ENCODE data around the gene OCIAD2.
"Not testable (repeated sequence)": the region's sequence is repeated elsewhere in the genome, so short reads cannot be mapped to it uniquely, and the experiment has no call there.

Gene OCIAD2

DNA sequence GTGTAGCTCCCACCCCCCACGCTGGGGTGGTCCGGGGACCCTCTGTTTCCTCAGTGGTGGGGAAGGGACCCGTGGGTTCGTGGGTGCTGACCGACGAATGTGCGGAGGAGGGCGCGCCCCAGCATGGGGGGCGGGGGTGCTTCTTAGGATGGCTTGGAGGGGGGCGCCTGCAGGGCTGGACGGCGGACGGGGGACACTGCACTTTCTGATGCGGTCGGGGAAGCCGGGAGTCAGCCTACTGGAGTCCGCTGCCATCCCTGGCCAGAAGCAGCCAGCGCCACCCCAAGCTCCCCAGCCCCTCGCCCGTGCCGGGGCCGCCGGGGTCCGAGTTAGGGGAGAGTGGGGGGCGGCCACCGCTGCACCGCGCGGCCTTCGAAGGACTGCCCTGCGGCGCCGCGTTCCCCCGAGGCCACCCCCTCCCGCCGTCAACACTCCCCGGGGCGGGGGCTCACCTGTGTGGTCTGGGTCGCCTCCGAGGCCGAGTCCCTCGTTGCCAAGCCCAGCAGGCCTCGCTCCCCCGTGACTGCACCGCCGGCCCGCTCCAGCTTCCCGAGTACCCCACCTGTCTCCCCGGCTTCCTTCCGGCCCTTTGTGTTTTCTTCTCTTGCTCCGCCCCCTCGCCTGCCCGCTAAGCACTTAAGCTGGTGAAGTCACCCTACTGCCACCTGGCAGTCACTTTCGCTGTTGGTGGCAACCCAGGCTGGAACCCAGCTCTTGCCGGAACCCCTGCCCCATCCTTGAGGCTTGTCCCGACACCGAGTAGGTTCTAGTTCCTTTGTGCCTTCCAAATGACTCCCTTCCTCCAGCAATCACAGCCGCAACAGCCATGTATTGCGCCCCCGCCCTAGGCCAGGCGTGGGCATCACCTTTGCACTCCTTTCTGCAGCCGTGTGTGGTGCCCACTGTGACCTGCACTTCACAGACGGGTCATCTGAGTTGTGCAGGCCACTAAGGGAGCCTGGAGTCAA lies at the start of gene OCIAD2:
OCIAD2 (minus strand) TSS at position 569 of the 968 bp plus-strand sequence. CDS start 2,225 bp downstream, outside the sequence.
- DNase-seq = peak; percentile 58

DNA sequence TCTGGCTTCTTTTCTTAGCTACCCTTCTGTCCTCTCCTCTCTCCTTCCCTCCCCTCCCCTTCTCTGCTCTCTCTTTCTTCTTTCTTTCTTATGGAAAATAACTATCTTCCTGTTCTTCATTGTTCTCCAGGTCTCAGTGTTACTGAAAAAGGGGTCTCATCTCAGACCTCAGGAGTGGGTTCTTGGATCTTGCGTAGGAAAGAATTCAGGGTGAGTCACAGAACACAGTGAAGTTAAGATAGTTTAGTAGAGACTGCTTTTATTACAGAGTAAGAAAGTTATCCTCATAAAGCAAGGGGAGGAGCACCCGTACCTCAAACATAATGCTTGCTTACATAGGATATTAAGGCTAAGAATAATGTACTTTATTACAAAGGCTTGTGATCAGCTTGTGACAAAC lies 47.7 kb upstream of the OCIAD2 start:
- DNase-seq = no peak

DNA sequence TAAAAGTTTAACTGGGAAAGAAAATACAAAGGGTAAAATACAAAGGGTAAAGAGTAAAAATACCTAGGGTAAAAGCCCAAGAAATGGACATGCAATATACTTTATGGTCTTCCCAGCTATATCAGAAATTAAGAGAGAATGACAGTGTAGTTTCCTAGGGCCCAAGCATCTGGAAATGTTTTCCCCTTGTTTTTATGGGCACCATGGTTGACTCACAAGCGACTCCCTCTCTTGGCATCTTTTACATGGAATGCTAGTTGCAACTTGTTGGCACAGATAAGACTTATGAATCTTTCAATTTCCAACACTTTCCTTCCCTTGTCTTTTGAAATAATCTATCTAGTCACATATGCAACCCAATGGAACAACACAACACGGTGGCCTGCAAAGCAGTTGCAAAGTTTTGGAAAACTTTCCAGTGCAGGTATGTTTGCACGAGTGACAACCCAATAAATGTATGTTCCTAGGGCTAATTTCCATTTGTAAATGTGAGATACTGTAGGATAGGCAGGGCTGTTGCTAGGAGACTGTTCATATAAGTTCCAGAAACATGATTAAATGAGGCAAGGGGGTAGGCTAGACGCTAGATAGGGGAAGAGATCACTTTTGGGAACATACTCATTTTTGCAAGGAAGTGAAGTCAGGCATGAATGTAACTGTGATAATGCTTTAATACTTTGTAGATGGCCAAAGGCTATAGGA lies 43.1 kb upstream of the OCIAD2 start:
- no peak for DNase-seq

DNA sequence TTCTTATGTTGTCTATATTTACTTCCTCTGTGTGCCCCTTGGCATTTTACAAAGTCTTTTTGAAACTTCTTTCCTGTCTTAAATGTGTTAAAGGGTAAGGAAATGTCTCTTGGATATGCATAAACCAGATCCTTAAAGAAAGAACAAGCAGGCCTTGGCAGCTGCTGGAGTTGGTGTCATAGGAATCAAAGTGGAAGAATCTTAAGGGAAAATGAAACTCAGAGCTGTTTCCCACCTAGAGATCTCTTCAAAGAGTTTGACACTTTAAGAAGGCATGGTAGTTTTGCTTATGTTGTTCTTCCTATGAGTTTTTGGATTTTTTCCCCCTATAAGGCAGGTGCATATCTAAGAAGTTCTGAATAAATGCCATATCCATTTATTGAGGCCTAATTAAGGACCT lies 42.5 kb upstream of the OCIAD2 start:
- DNase-seq = no peak

- no peak for DNase-seq
Observed at GRCh38 chr4:48947731-48948130, 41.2 kb upstream of the OCIAD2 start.

DNA sequence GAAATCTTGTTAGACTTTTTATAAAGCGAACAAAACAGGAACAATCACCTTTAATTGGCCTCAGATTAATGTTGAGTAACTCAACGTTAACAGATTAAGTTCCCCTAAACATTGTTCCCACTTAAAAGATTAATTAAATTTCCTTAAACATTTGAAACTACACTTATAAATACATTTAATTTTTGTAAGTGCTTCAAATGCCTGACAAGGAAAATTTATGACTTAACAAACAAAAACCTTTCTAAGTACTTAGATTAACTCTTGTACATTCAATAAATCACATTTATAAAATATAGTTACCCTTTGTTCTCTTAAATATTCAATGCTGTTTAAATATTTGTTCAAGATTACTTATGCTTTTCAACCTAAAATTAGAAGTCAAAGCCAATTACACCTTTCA lies 39.4 kb upstream of the OCIAD2 start:
- DNase-seq = peak; percentile 4

GRCh38 chr4:48944756-48945241 lies 38.2 kb upstream of the OCIAD2 start:
- DNase-seq = no peak

DNA sequence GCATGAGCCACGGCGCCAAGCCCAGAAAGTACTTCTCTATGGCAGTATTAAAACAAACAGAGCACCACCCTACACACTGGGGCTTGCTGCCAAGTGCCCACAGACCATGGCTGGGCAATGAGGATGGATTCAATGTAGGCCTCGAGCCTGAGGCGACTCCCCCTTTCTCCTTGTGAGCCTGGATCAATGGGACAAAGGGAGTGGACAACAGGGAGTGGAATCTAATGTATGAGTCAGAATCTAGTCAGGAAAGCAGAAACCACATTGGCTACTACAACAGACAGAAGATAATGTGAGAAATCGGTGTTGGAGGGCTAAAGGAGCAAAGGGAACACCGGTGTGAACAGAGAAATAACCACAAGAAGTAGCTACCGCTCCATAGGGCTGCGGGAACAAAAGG lies 37.7 kb upstream of the OCIAD2 start:
- DNase-seq = no peak

DNA sequence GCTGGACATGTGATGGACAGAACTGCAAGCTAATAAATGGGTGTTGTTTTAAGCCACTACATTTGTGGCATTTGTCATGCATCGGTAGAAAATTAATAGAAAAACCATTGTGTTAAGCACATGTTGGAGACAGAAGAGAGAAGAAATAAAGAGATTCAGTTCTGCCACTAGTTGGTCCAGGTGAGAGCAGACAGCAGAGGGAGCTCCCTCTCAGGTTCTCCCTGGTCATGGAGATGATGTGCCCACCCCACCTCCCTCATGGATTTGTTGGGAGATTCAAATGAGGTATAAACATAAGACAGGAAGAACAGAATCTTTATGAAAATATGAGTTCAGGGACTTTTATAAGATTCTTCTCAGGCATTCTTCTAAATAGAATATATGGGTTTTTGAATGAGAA lies 36.8 kb upstream of the OCIAD2 start:
- no peak for DNase-seq

- no peak for DNase-seq
Observed at GRCh38 chr4:48939785-48940184, 33.2 kb upstream of the OCIAD2 start.

DNA sequence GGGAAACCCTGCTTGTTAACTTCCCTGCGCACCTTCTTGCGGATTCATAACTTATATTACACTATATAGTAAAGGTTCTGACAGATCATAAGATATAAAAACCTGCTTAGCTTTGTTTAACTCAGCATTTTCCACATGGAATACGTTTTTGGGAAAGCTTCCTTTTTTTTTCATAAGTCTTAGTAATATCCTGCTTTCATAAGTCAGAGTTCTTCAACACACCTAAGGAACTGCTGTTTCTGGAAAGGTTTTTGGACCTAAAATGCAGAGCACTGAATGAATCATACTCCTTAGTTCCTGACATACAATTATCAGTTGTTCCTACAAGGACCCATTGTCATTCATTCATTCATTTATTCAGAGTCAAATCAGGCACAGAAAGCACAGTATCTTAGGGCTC lies 32.3 kb upstream of the OCIAD2 start:
- DNase-seq = no peak

DNA sequence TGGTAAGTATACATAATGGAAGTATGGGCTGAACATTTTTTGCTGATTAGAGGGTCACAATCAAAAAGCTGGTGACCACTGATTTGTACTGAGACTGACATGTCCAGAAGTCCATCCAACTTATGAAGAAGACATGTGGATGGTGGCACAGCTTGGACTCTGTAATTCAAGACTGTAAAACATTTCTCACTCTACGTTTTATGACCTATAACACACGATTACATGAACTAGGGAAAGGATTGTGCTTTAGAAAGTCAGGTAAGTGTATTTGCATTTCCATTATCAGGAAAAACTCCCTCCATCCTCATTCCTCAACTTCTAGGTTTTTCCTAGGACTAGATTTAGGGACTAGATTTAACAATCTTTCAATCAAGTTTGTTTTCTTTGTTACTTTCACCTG lies 30.5 kb upstream of the OCIAD2 start:
- no peak for DNase-seq

GRCh38 chr4:48931459-48931858 lies 24.9 kb upstream of the OCIAD2 start:
- no peak for DNase-seq

- no peak for DNase-seq
Observed at GRCh38 chr4:48930654-48931053, 24.1 kb upstream of the OCIAD2 start.

DNA sequence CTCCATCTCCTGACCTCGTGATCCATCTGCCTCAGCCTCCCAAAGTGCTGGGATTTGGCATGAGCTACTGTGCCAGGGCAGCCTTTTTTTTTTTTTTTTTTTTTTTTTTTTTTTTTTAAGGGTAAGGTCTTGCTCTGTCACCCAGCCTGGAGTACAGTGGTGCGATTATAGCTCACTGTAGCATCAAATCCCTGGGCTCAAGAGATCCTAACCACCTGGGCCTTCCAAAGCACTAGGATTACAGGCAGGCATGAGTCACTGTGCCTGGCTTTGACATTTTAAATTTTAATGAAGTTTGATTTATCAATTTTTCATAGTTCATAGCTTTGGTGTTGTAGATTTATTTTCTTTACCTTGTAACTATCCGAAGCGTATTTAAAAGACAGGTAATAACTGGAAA lies 17.8 kb upstream of the OCIAD2 start:
- no peak for DNase-seq

DNA sequence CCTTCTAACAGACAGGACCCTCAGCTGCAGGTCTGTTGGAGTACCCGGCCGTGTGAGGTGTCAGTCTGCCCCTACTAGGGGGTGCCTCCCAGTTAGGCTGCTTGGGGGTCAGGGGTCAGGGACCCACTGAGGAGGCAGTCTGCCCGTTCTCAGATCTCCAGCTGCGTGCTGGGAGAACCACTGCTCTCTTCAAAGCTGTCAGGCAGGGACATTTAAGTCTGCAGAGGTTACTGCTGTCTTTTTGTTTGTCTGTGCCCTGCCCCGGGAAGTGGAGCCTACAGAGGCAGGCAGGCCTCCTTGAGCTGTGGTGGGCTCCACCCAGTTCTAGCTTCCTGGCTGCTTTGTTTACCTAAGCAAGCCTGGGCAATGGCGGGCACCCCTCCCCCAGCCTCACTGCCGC lies 16.5 kb upstream of the OCIAD2 start:
- not testable (repeated sequence) for DNase-seq

- no peak for DNase-seq
Observed at GRCh38 chr4:48914311-48914710, 7.7 kb upstream of the OCIAD2 start.

DNA sequence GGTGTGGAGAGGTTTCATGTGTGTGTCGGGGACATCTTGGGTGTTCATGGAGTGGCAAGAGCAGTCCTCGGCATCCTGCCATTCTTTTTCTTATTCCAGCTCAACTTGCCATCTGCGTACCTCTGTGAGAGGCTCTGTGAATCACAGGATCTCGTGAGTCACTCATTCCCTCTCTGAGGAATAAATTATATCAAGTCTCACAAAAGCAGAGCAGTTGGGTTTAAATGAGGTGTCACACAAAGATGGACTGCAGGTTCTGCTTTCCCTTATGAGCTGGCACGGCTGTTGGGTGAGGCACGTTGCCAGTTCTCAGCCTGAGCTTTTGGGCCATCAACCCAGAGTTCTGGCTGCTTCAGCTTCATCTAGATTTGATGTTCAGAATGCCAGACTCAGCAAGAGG lies 6.8 kb upstream of the OCIAD2 start:
- DNase-seq = no peak

DNA sequence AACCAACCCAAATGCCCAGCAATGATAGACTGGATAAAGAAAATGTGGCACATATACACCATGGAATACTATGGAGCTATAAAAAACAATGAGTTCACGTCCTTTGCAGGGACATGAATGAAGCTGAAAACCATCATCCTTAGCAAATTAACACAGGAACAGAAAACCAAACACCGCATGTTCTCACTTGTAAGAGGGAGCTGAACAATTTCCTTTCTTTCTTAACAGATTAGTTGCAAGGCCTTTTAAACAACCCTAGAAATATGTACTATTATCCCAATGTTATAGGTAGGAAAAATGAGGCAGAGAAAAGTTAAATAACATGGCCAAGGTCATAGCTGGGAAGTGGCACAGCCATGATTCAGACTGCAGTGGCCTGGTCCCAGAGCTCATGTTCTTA lies 5.8 kb upstream of the OCIAD2 start:
- no peak for DNase-seq

GRCh38 chr4:48910511-48910910 lies 3.9 kb upstream of the OCIAD2 start:
- no peak for DNase-seq

DNA sequence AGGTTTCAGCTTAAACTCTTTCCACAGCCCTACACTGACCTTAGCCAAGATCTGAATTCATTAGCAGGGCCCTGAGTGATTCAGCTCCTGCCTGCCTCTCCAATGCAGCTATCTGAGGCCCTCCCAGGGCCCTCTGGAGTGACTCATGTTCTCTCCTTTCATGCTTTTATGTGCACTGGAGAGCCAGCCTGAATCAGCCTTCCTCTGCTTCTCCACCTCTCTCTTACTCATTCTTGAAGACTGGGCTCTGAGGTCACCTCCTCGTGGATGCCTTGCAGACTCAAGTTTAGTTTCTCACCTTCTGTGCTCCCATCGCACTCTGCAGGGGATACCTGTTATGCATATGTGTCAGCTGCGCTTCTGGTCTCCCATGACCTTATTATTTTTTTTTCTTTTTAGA lies 3.1 kb upstream of the OCIAD2 start:
- no peak for DNase-seq

GRCh38 chr4:48908687-48909086 lies 2.1 kb upstream of the OCIAD2 start:
- DNase-seq = no peak

GRCh38 chr4:48907706-48908477 lies 1.3 kb upstream of the OCIAD2 start:
- no peak for DNase-seq
